GM10266 (cell line): Measurements from ENCODE around the gene RIC3.

Experiments
- DNase-seq: peaks from one replicate; pipeline ENCODE4 v3.0.0; 2012; ENCODE audit errors: extremely low spot score
- TF ChIP-seq, protein P1 (sequence below): IDR thresholded peaks from 2 replicates; pipeline ENCODE4 v1.5.1; 2012; ENCODE audit warnings: mild to moderate bottlenecking, low read depth; ENCODE audit not compliant: control insufficient read depth, insufficient read depth; ENCODE audit errors: missing control alignments

The RIC3 gene

DNA sequence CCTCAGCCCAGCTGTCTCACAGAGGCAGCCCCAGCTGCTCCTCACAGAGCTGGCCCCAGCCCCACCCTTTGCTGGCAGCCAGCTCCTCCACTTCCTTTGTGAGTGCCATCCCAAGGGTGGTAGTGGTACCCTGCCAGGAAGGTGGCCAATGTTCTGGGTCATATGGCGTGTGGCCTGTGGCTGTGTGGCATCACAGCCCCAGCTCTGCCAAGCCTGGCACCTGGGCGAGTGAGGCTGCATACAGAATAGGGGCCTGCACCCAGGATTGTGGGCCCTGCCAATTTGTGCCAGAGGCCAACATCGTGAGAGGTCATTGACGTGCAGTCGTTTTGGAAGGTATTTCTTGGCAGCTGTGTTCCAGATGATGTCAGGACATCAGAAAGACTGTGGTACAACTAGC, 77.1 kb downstream of the RIC3 start:
- DNase-seq = no peak
- TF ChIP-seq, protein P1, sequence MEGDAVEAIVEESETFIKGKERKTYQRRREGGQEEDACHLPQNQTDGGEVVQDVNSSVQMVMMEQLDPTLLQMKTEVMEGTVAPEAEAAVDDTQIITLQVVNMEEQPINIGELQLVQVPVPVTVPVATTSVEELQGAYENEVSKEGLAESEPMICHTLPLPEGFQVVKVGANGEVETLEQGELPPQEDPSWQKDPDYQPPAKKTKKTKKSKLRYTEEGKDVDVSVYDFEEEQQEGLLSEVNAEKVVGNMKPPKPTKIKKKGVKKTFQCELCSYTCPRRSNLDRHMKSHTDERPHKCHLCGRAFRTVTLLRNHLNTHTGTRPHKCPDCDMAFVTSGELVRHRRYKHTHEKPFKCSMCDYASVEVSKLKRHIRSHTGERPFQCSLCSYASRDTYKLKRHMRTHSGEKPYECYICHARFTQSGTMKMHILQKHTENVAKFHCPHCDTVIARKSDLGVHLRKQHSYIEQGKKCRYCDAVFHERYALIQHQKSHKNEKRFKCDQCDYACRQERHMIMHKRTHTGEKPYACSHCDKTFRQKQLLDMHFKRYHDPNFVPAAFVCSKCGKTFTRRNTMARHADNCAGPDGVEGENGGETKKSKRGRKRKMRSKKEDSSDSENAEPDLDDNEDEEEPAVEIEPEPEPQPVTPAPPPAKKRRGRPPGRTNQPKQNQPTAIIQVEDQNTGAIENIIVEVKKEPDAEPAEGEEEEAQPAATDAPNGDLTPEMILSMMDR = no peak

DNA sequence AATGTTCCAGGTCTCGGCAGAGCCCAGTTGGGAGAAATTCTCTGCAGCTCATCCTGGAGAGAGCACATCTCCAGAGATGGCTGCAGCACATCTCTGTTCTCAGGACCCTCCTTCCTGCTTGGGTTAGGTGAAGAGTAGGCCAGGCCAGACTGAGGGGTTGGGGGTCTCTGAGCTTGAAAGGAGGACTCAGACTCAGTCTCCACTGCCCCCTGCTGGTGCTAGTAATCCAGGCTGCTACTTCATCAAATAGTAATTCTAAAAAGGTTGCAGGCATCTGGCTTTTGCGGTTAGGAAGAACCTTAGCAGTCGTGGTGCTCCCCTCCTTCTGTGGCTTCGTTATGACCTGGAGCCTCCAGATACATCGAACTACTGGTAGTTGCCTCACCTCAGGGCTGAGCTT, 78.1 kb downstream of the RIC3 start:
- TF ChIP-seq, protein P1 = peak; percentile 35
- peak; percentile 23 for DNase-seq

DNA sequence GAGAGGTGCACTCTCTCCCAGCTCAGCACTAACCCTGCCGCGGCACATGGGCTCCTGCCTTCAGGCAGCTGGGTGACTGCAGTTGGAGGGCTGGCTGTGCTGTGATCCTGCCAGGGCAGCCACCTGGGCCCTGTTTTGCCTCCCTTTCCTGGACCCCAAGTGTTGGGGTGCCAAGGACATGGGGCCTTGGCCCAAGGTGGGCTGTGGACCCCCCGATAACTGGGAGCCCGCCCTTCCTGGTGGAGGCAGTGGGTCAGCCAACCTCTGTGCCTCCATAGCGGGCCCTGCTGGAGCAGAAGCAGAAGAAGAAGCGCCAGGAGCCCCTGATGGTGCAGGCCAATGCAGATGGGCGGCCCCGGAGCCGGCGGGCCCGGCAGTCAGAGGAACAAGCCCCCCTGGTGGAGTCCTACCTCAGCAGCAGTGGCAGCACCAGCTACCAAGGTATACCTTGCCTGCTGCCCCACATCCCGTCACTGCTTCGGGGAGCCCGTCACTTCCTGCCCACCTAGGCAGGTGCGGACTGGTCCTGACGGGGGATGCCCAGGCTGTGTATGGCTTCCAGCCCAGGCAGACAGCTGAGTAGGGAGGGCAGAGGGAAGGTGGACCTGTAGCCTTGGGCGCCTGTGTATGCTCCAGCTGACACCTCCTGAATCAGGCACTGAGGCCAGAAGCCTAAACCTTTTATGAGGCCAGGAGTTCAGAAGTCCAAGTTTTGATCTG, 78.9 kb downstream of the RIC3 start:
- TF ChIP-seq, protein P1 = no peak

DNA sequence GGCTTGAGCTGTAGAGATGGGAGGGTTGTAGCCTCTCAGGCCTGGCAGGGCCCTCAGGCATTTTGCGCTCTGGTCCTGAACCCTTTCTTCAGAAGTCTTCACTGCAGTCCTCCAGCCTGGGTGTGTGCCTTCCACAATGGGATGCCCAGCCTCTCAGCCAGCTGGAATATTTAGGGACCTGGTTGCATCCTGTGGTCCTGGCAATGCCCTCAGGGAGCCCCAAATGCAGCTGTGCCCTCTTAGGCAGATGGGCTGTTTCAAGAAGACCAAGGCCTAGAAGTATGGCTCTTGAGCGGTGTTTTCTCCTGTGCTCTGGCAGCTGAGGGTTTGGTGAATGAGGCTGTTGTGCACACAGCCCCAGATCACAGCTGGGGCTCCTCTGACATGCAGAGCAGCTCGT, 81.1 kb downstream of the RIC3 start:
- no peak for DNase-seq
- TF ChIP-seq, protein P1 = no peak

More for the DNA sequence above, 78.9 kb downstream of the RIC3 start:
- peak; percentile 6 for DNase-seq

DNA sequence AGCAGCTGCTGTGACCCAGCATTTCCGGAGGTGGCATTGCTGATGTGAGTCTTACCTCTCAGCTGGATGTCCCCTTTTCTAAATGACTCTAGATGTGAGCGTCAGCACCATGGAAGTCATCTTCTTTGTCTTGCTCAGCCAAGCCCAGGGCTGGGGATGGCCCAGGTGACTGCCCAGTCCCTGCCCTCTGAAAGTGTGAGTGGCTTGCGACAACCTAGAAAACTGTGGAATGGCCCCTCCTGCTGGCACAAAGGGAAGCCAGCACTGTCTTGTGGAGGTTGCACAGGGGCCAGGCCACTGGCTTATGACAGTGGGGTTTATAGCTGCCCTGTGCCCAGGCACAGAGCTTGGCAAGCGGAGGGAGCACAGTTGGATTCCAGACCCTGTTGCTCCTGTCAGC, 81.6 kb downstream of the RIC3 start:
- TF ChIP-seq, protein P1 = peak; percentile 25
- DNase-seq = no peak

DNA sequence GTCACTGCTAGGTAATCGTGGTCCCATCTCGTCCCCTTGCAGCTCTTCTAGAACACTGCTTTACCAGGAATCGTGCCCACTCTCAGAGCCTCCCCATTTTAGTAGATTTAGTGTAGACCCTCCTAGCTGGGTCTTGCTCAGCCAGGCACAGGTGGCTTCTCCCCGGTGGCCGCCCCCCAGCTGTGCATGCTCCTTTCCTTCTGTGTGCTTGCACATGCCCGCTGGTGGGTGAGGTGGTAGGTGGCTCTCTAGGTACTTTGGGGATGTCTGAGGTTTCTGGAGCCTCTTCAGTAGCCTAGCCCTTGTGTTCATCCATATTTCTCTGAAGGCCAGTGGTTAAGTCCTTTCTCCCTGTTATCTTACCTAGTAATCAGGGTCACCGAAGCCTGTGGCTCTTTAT, 82.3 kb downstream of the RIC3 start:
- TF ChIP-seq, protein P1 = no peak
- DNase-seq = no peak

DNA sequence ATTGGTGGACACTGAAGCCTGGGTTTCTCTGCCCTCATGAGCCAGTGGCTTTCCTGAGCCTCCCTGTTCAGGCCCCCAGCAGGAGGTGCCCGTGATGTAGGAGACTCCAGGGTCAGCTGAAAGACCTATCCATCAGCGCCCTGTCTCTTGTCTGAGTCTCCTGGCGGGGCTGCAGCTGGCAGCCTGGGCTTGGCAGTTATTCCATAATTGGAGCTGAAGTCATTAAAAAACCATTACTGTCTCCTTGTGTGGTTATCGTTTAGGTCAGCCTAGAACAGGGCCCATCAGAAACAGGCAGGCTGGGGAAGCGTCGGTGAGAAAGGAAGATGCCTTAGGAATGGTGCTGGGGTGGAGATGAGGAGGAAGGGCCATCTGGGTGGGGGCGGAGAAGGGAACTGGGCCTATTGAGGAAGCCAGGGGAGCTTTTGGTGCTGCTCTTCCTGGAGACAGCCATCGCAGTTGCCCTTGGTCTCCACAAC, 82.8 kb downstream of the RIC3 start:
- no peak for DNase-seq
- TF ChIP-seq, protein P1 = no peak
